ENCODE results near the gene LTB.
"Not testable (repeated sequence)": the region's sequence is repeated elsewhere in the genome, so short reads cannot be mapped to it uniquely, and the experiment has no call there.

The LTB gene

DNA sequence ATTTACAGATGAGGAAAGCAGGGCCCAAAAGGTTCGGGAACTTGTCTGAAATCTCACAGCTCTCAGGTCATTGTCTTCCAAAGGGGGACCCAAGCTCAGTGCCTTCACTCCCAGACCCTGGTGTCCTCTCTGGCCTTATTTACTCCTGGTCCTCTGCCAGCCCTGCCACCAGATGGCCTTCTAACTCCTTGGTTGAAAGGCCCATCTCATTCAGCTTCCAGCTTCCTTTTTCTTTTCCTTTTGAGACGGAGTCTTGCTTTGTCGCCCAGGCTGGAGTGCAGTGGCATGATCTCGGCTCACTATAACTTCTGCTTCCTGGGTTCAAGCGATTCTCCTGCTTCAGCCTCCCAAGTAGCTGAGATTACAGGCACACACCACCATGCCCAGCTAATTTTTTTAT, 30.9 kb downstream of the LTB start:
- H3K9me3 ChIP-seq (ENCODE audit: low read length); H3K27me3 ChIP-seq (ENCODE audit: insufficient read depth, low read length); H3K9me2 ChIP-seq (ENCODE audit: low read depth, low read length); H3K4me2 ChIP-seq (ENCODE audit: low read length); H3F3A ChIP-seq (ENCODE audit: insufficient read depth, low read length); H3K9ac ChIP-seq (ENCODE audit: low read length); H3K4me3 ChIP-seq (ENCODE audit: low read depth, low read length, poor library complexity, severe bottlenecking); H3K36me3 ChIP-seq (ENCODE audit: insufficient read depth, low read length); H3K79me2 ChIP-seq (ENCODE audit: insufficient read depth, low read length); H2AFZ ChIP-seq (ENCODE audit: low read length); H3K27ac ChIP-seq (ENCODE audit: low read depth, low read length, poor library complexity, severe bottlenecking); H4K20me1 ChIP-seq (ENCODE audit: insufficient read depth, low read length): not testable (repeated sequence)
- TF ChIP-seq, protein P1, sequence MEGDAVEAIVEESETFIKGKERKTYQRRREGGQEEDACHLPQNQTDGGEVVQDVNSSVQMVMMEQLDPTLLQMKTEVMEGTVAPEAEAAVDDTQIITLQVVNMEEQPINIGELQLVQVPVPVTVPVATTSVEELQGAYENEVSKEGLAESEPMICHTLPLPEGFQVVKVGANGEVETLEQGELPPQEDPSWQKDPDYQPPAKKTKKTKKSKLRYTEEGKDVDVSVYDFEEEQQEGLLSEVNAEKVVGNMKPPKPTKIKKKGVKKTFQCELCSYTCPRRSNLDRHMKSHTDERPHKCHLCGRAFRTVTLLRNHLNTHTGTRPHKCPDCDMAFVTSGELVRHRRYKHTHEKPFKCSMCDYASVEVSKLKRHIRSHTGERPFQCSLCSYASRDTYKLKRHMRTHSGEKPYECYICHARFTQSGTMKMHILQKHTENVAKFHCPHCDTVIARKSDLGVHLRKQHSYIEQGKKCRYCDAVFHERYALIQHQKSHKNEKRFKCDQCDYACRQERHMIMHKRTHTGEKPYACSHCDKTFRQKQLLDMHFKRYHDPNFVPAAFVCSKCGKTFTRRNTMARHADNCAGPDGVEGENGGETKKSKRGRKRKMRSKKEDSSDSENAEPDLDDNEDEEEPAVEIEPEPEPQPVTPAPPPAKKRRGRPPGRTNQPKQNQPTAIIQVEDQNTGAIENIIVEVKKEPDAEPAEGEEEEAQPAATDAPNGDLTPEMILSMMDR (IDR thresholded peaks at IDR 0.05; ENCODE audit: low read length), result peak; percentile 67
- peaks cover 51% of the 10 kb centered on the region for H3K4me1 ChIP-seq (ENCODE audit: insufficient read depth, low read length, severe bottlenecking)

DNA sequence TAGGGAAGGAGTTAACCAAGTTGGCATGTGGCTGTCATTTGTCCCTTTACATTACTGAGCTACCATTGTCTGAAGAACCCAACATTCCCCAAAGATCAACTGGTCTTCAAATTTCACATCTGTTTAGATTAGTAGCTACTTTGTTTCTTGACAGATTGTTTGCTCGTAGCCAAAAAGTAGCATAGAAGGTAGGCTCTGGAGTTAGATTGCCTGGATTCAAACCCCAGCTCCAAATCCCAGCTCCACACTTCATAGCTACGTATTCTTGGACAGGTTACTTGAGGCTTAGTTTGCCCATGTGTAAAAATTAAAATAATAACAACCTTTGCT, 33.7 kb downstream of the LTB start:
- no peaks in the 10 kb centered on the region for H3K79me2 ChIP-seq (ENCODE audit: insufficient read depth, low read length)
- H2AFZ ChIP-seq (ENCODE audit: low read length), result no peak overlapping the region
- H3K27me3 ChIP-seq (ENCODE audit: insufficient read depth, low read length), result no peaks in the 10 kb centered on the region
- H3F3A ChIP-seq (ENCODE audit: insufficient read depth, low read length), result no peaks in the 10 kb centered on the region
- H3K36me3 ChIP-seq (ENCODE audit: insufficient read depth, low read length), result peaks cover 7% of the 10 kb centered on the region
- H3K9me3 ChIP-seq (ENCODE audit: low read length), result no peaks in the 10 kb centered on the region
- no peaks in the 10 kb centered on the region for H4K20me1 ChIP-seq (ENCODE audit: insufficient read depth, low read length)
- H3K4me1 ChIP-seq (ENCODE audit: insufficient read depth, low read length, severe bottlenecking), result peaks cover 56% of the 10 kb centered on the region
- H3K4me2 ChIP-seq (ENCODE audit: low read length), result peak overlapping the region; percentile 92
- peak overlapping the region; percentile 75 for H3K27ac ChIP-seq (ENCODE audit: low read depth, low read length, poor library complexity, severe bottlenecking)
- no peak for TF ChIP-seq EZH2 (IDR thresholded peaks at IDR 0.05; ENCODE audit: borderline replicate concordance, low read length)
- TF ChIP-seq, protein P1 (IDR thresholded peaks at IDR 0.05; ENCODE audit: low read length), result no peak
- H3K9ac ChIP-seq (ENCODE audit: low read length), result peak overlapping the region; percentile 77; the same call in 1 of the 2 replicates
- H3K9me2 ChIP-seq (ENCODE audit: low read depth, low read length), result no peaks in the 10 kb centered on the region
- peak overlapping the region; percentile 64 for H3K4me3 ChIP-seq (ENCODE audit: low read depth, low read length, poor library complexity, severe bottlenecking)

DNA sequence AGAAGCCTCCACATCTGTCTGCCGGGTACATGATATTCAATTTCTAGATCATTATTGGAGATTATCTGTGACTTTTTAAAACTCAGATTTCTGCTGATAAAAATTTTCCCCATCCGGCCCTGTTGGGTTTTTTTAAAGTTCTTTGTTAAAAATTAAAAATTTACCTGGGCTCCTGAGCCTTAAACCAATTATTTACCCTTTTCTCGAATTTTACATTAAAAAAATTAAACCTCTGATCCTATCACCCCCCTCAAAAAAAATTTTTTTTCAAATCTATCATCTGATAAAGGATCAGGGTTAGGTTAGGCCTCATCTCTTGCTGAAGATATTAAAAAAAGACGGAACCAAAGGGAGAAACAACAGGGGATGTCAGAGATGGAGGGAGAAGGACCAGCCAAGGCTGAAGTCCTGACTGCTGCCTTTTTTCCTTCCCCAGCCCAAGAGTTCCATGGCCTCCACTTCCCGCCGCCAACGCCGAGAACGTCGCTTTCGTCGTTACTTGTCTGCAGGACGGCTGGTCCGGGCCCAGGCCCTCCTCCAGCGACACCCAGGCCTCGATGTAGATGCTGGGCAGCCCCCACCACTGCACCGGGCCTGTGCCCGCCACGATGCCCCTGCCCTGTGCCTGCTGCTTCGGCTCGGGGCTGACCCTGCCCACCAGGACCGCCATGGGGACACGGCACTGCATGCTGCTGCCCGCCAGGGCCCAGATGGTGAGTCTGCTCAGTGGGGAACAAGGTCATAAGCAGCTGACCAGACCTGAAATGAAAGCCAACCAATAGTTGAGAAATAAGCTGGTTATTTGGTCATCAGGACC, 34.3 kb downstream of the LTB start:
- Histone ChIP-seq H3K4me3 (ENCODE audit: low read depth, low read length, poor library complexity, severe bottlenecking) (peak overlapping the region; percentile 64), H4K20me1 (ENCODE audit: insufficient read depth, low read length) (no peaks in the 10 kb centered on the region), H3K79me2 (ENCODE audit: insufficient read depth, low read length) (no peaks in the 10 kb centered on the region), H3K27me3 (ENCODE audit: insufficient read depth, low read length) (no peaks in the 10 kb centered on the region), H3K9me3 (ENCODE audit: low read length) (no peaks in the 10 kb centered on the region), H3K9me2 (ENCODE audit: low read depth, low read length) (no peaks in the 10 kb centered on the region), H3K27ac (ENCODE audit: low read depth, low read length, poor library complexity, severe bottlenecking) (peak overlapping the region; percentile 75), H3K4me1 (ENCODE audit: insufficient read depth, low read length, severe bottlenecking) (peaks cover 61% of the 10 kb centered on the region), H3K9ac (ENCODE audit: low read length) (peak overlapping the region; percentile 77), H3K4me2 (ENCODE audit: low read length) (peak overlapping the region; percentile 92), H2AFZ (ENCODE audit: low read length) (no peak overlapping the region), H3K36me3 (ENCODE audit: insufficient read depth, low read length) (peaks cover 7% of the 10 kb centered on the region), H3F3A (ENCODE audit: insufficient read depth, low read length) (no peaks in the 10 kb centered on the region)
- TF ChIP-seq EZH2 (IDR thresholded peaks at IDR 0.05; ENCODE audit: borderline replicate concordance, low read length), result no peak
- TF ChIP-seq, protein P1 (IDR thresholded peaks at IDR 0.05; ENCODE audit: low read length), result no peak
